ENCODE measurements around the gene CDHR4.
"Not testable (repeated sequence)": the region's sequence is repeated elsewhere in the genome, so short reads cannot be mapped to it uniquely, and the experiment has no call there.

Gene CDHR4

GRCh38 chr3:49799761-49800160 lies at the start of gene CDHR4:
TSS of gene CDHR4 (minus strand) at chr3:49799873. CDS start at chr3:49799812, 61 bp downstream.
- no peak for DNase-seq

GRCh38 chr3:49845694-49846093 lies 46.0 kb upstream of the CDHR4 start:
- DNase-seq = no peak

GRCh38 chr3:49844464-49845183 lies 45.0 kb upstream of the CDHR4 start:
- no peak for DNase-seq

GRCh38 chr3:49842843-49843517 lies 43.3 kb upstream of the CDHR4 start:
- no peak for DNase-seq

GRCh38 chr3:49841806-49842205 lies 42.1 kb upstream of the CDHR4 start:
- DNase-seq = no peak

GRCh38 chr3:49841126-49841696 lies 41.5 kb upstream of the CDHR4 start:
- DNase-seq = peak; percentile 8

- DNase-seq = no peak
Measured at GRCh38 chr3:49840388-49840787, 40.7 kb upstream of the CDHR4 start.

GRCh38 chr3:49839193-49839809 lies 39.6 kb upstream of the CDHR4 start:
- peak; percentile 10 for DNase-seq

GRCh38 chr3:49831341-49831740 lies 31.7 kb upstream of the CDHR4 start:
- no peak for DNase-seq

- DNase-seq = no peak
Measured at GRCh38 chr3:49826016-49826415, 26.3 kb upstream of the CDHR4 start.

GRCh38 chr3:49823131-49823530 lies 23.5 kb upstream of the CDHR4 start:
- DNase-seq = not testable (repeated sequence)

- no peak for DNase-seq
Measured at GRCh38 chr3:49813497-49814174, 14.0 kb upstream of the CDHR4 start, which contains the start of gene UBA7. TSS of gene UBA7 (minus strand) at chr3:49813953. CDS start at chr3:49813787, 166 bp downstream.

- no peak for DNase-seq
Measured at GRCh38 chr3:49812916-49813496, 13.3 kb upstream of the CDHR4 start.

GRCh38 chr3:49807431-49808114 lies 7.9 kb upstream of the CDHR4 start:
- no peak for DNase-seq

GRCh38 chr3:49806850-49807249 lies 7.2 kb upstream of the CDHR4 start:
- no peak for DNase-seq

- no peak for DNase-seq
Measured at GRCh38 chr3:49805897-49806701, 6.4 kb upstream of the CDHR4 start.

- no peak for DNase-seq
Measured at GRCh38 chr3:49805367-49805782, 5.7 kb upstream of the CDHR4 start.

GRCh38 chr3:49804141-49805041 lies 4.7 kb upstream of the CDHR4 start:
- no peak for DNase-seq

- peak; percentile 61 for DNase-seq
Measured at GRCh38 chr3:49803465-49804140, 3.9 kb upstream of the CDHR4 start.
